CD4-positive, alpha-beta T cell treated with Interleukin-15 for 1 hour (primary cell): Measurements from ENCODE around the gene JPT2.
"Not testable (repeated sequence)": the region's sequence is repeated elsewhere in the genome, so short reads cannot be mapped to it uniquely, and the experiment has no call there.

Experiments
- DNase-seq: peaks from one replicate; pipeline ENCODE4 v3.0.0-alpha.2; 2020

The JPT2 gene

GRCh38 chr16:1710811-1711507 lies 32.9 kb downstream of the JPT2 start:
- no peak for DNase-seq

GRCh38 chr16:1712791-1713261 lies 34.7 kb downstream of the JPT2 start:
- DNase-seq: no peak

- DNase-seq: no peak
Observed at GRCh38 chr16:1713331-1713730, 35.3 kb downstream of the JPT2 start.

- DNase-seq: peak; percentile 81
Observed at GRCh38 chr16:1713933-1714332, 35.9 kb downstream of the JPT2 start.

- no peak for DNase-seq
Observed at GRCh38 chr16:1715220-1715619, 37.1 kb downstream of the JPT2 start.

GRCh38 chr16:1718236-1718635 lies 40.2 kb downstream of the JPT2 start:
- DNase-seq: not testable (repeated sequence)

GRCh38 chr16:1719559-1720229 lies 41.6 kb downstream of the JPT2 start:
- peak; percentile 46 for DNase-seq

GRCh38 chr16:1721372-1721771 lies 43.3 kb downstream of the JPT2 start:
- no peak for DNase-seq

- DNase-seq: no peak
Observed at GRCh38 chr16:1723450-1724147, 45.5 kb downstream of the JPT2 start.

GRCh38 chr16:1724491-1724890 lies 46.4 kb downstream of the JPT2 start:
- no peak for DNase-seq

GRCh38 chr16:1726661-1727502 lies 48.8 kb downstream of the JPT2 start:
- DNase-seq: no peak

GRCh38 chr16:1727651-1728624 lies 49.9 kb downstream of the JPT2 start:
- DNase-seq: no peak

- DNase-seq: no peak
Observed at GRCh38 chr16:1729026-1729425, 50.9 kb downstream of the JPT2 start.

GRCh38 chr16:1729445-1729844 lies 51.4 kb downstream of the JPT2 start:
- DNase-seq: no peak

- no peak for DNase-seq
Observed at GRCh38 chr16:1731073-1731472, 53.0 kb downstream of the JPT2 start.

GRCh38 chr16:1731603-1732002 lies 53.5 kb downstream of the JPT2 start:
- no peak for DNase-seq

- DNase-seq: no peak
Observed at GRCh38 chr16:1732071-1732470, 54.0 kb downstream of the JPT2 start.

- DNase-seq: not testable (repeated sequence)
Observed at GRCh38 chr16:1732551-1732987, 54.5 kb downstream of the JPT2 start.

- no peak for DNase-seq
Observed at GRCh38 chr16:1734123-1734522, 56.0 kb downstream of the JPT2 start.

GRCh38 chr16:1734816-1735215 lies 56.7 kb downstream of the JPT2 start:
- no peak for DNase-seq

- no peak for DNase-seq
Observed at GRCh38 chr16:1740234-1740633, 62.2 kb downstream of the JPT2 start.
